Transverse colon (tissue), 4 donors: Measurements from ENCODE around the gene ACACA. TPM values are rescaled to one million over a fixed set of nuclear protein-coding genes. Genes with fewer than 3 reads are reported as not detected.

Source experiments
- DNase-seq: peaks from one replicate; pipeline ENCODE4 v3.0.0-alpha.2; 2019
- H3K27ac ChIP-seq, 4 donors: fragments of 200-600 bp; sonication (generic); 2 replicates each; pipeline ENCODE4 v1.5.1; 2016 to 2018; ENCODE audit warnings: inconsistent platforms in 4 of 4
- H3K27me3 ChIP-seq: fragments of 200-600 bp; sonication (generic); 2 replicates; pipeline ENCODE4 v1.5.1; 2017; ENCODE audit warnings: inconsistent platforms
- H3K36me3 ChIP-seq, 4 donors: fragments of 200-600 bp; sonication (generic); 2 replicates each; pipeline ENCODE4 v1.5.1; 2017 to 2019; ENCODE audit warnings: inconsistent platforms in 4 of 4
- H3K4me1 ChIP-seq, 4 donors: fragments of 200-600 bp; sonication (generic); 2 replicates each; pipeline ENCODE4 v1.5.1; 2017 to 2020; ENCODE audit warnings: inconsistent platforms in 4 of 4
- H3K4me3 ChIP-seq, 4 donors: fragments of 200-600 bp; sonication (generic); 1 replicate in 1 of 4; 2 replicates in 3 of 4; pipeline versions ENCODE4 v1.5.1 to v1.6.1; 2017 to 2019; ENCODE audit warnings: inconsistent platforms in 4 of 4
- H3K9me3 ChIP-seq, 2 donors: fragments of 200-600 bp; sonication (generic); 2 replicates each; pipeline ENCODE4 v1.5.1; 2017 to 2019; ENCODE audit warnings: inconsistent platforms in 2 of 2
- CTCF ChIP-seq, 5 experiments: fragments of 200-600 bp in 3 of 5; fragments of 450-650 bp in 2 of 5; sonication (generic) in 3 of 5; IDR thresholded peaks; 1 replicate in 2 of 5; 2 replicates in 3 of 5; pipeline ENCODE4 v1.5.1; 2016 to 2017; ENCODE audit warnings: antibody characterized with exemption in 5 of 5, inconsistent platforms in 3 of 5, mild to moderate bottlenecking in 2 of 5, moderate library complexity in 1 of 5
- EP300 ChIP-seq: sonication (generic); formaldehyde crosslinking; IDR thresholded peaks from one replicate; pipeline ENCODE4 v1.6.1; 2017; ENCODE audit warnings: antibody characterized with exemption, low read depth
- POLR2A ChIP-seq: fragments of 450-650 bp; IDR thresholded peaks from one replicate; pipeline ENCODE4 v1.6.1; 2016; ENCODE audit warnings: antibody characterized with exemption, mild to moderate bottlenecking, moderate library complexity
- POLR2AphosphoS5 ChIP-seq, 3 donors: sonication (generic); formaldehyde crosslinking; IDR thresholded peaks; one replicate each; pipeline ENCODE4 v1.6.1; 2016; ENCODE audit warnings: antibody characterized with exemption in 3 of 3
- WGBS, 2 donors: methylation state at CpG; one replicate each; pipeline ENCODE4 v1.1.5; 2018; ENCODE audit warnings: low coverage in 1 of 2; 5-methylcytosine and 5-hydroxymethylcytosine counted together
- in situ Hi-C, 4 donors: fragments of 200-750 bp; cut with MboI; loops; one replicate each; pipeline versions ENCODE4 v1.15.0 to v1.15.1; 2017; ENCODE audit warnings: low sequenced_read_pairs in 3 of 4, low pct_ligation_motif_present in 1 of 4, low pct_unique_long_range_greater_than_20kb in 1 of 4
- intact Hi-C: fragments of 100-400 bp; cut with DNase I; formaldehyde crosslinking; loops from one replicate; pipeline ENCODE4 v1.15.1; 2023; ENCODE audit warnings: low total_unique reads
- total RNA-seq, 4 donors: library from RNA; depleted of rRNA; stranded (reverse); fragments of >200 nt; gene quantifications; one replicate each; pipeline ENCODE4 v1.1.0, GENCODE V29; 2016

Gene ACACA
- total RNA-seq, 4 donors from 2014 or later = 21.7 to 173 (median 23.9) TPM

- no peaks in the 10 kb centered on the region for H3K4me1 ChIP-seq
- no peak for DNase-seq
- in situ Hi-C loops (loop anchor here in 2 of 4 donors (10.0 to 25.0 kb wide), 2 partner anchors 106 to 442 kb away; no protein-coding TSS in a partner anchor), intact Hi-C loops (no loop called here)
- H3K27ac ChIP-seq = no peak overlapping the region
- no peaks in the 10 kb centered on the region for H3K27me3 ChIP-seq
- no peaks in the 10 kb centered on the region for H3K9me3 ChIP-seq
- WGBS, 2 donors = 97% methylated on average over 5 to 18 of the region's 18 CpGs
- H3K4me3 ChIP-seq = no peak overlapping the region
- TF ChIP-seq POLR2AphosphoS5 (IDR thresholded peaks at IDR 0.05) (no peak), POLR2A (no peak), CTCF (IDR thresholded peaks at IDR 0.05) (no peak), EP300 (no peak)
- peaks cover 0 to 15% (median 0%) of the 10 kb centered on the region in 4 donors for H3K36me3 ChIP-seq
Observed at GRCh38 chr17:37056622-37057021, 350.0 kb downstream of the ACACA start.

- no peak for DNase-seq
- H3K4me3 ChIP-seq = no peak overlapping the region
- no peaks in the 10 kb centered on the region for H3K9me3 ChIP-seq
- peaks cover 0 to 15% (median 0%) of the 10 kb centered on the region in 4 donors for H3K36me3 ChIP-seq
- 96 to 100% methylated on average over 2 to 8 of the region's 8 CpGs for WGBS, 2 donors
- no peaks in the 10 kb centered on the region for H3K27me3 ChIP-seq
- intact Hi-C loops = loop anchor here (5.0 kb wide), 2 partner anchors 428 to 1793 kb away; no protein-coding TSS in a partner anchor
- peaks cover 0 to 3% (median 0%) of the 10 kb centered on the region in 4 donors for H3K4me1 ChIP-seq
- no peak overlapping the region for H3K27ac ChIP-seq
- in situ Hi-C loops = loop anchor here in 2 of 4 donors (10.0 to 25.0 kb wide), 2 partner anchors 107 to 440 kb away; no protein-coding TSS in a partner anchor
- no peak for TF ChIP-seq POLR2AphosphoS5 (IDR thresholded peaks at IDR 0.05)
- TF ChIP-seq POLR2A = no peak
- TF ChIP-seq EP300 = no peak
- TF ChIP-seq CTCF (IDR thresholded peaks at IDR 0.05) = no peak
Observed at GRCh38 chr17:37054894-37055293, 351.7 kb downstream of the ACACA start.

- Histone ChIP-seq H3K9me3 (no peaks in the 10 kb centered on the region), H3K27me3 (no peaks in the 10 kb centered on the region), H3K4me3 (no peak overlapping the region), H3K36me3 (peaks cover 0 to 11% (median 0%) of the 10 kb centered on the region in 4 donors), H3K27ac (no peak overlapping the region), H3K4me1 (peaks cover 0 to 3% (median 2%) of the 10 kb centered on the region in 4 donors)
- WGBS, 2 donors = 88 to 100% methylated on average over 2 to 6 of the region's 6 CpGs
- DNase-seq = no peak
- TF ChIP-seq POLR2A (no peak), EP300 (no peak), POLR2AphosphoS5 (IDR thresholded peaks at IDR 0.05) (no peak), CTCF (IDR thresholded peaks at IDR 0.05) (no peak)
- in situ Hi-C loops = loop anchor here in 2 of 4 donors (10.0 to 25.0 kb wide), 2 partner anchors 110 to 438 kb away; no protein-coding TSS in a partner anchor
- intact Hi-C loops = loop anchor here (5.0 kb wide), 2 partner anchors 425 to 1790 kb away; no protein-coding TSS in a partner anchor
Observed at GRCh38 chr17:37052450-37052849, 354.2 kb downstream of the ACACA start.

GRCh38 chr17:37051833-37052232 is 354.8 kb downstream of the ACACA start:
- WGBS, 2 donors = 43 to 81% methylated on average over 3 of the region's 3 CpGs
- TF ChIP-seq POLR2AphosphoS5 (IDR thresholded peaks at IDR 0.05) (peak in 1 of 3 donors; percentile 8), POLR2A (no peak)
- DNase-seq = peak; percentile 50
- intact Hi-C loops = loop anchor here (5.0 kb wide), 2 partner anchors 425 to 1790 kb away; no protein-coding TSS in a partner anchor
- Histone ChIP-seq H3K27ac (no peak overlapping the region), H3K27me3 (no peaks in the 10 kb centered on the region), H3K4me1 (peaks cover 0 to 3% (median 2%) of the 10 kb centered on the region in 4 donors), H3K4me3 (no peak overlapping the region), H3K9me3 (no peaks in the 10 kb centered on the region), H3K36me3 (peaks cover 0 to 5% (median 0%) of the 10 kb centered on the region in 4 donors)
- in situ Hi-C loops = loop anchor here in 2 of 4 donors (10.0 to 25.0 kb wide), 2 partner anchors 110 to 437 kb away; no protein-coding TSS in a partner anchor
